Endodermal cell (in vitro differentiated cells): ENCODE results near the gene KCTD11. TPM values are rescaled to one million over a fixed set of nuclear protein-coding genes. Genes with fewer than 3 reads are reported as not detected.

Experiments
- DNase-seq: peaks from one replicate; pipeline ENCODE4 v3.0.0-alpha.2; 2017
- H3K27ac ChIP-seq: 2 replicates; pipeline ENCODE4 v1.5.1; 2013; ENCODE audit warnings: mild to moderate bottlenecking, low read depth, low read length, moderate library complexity
- H3K27me3 ChIP-seq: 2 replicates; pipeline ENCODE4 v1.6.1; 2013; ENCODE audit warnings: mild to moderate bottlenecking, low read length, moderate library complexity; ENCODE audit not compliant: insufficient read depth, control insufficient read depth, poor library complexity, severe bottlenecking
- H3K36me3 ChIP-seq: 2 replicates; pipeline ENCODE4 v1.7.0; 2013; ENCODE audit warnings: mild to moderate bottlenecking, low read length, moderate library complexity; ENCODE audit not compliant: control insufficient read depth, insufficient read depth
- H3K4me1 ChIP-seq: one replicate; pipeline ENCODE4 v1.7.0; 2013; ENCODE audit warnings: low read length; ENCODE audit not compliant: control insufficient read depth, insufficient read depth
- H3K4me3 ChIP-seq: 2 replicates; pipeline ENCODE4 v1.5.1; 2013; ENCODE audit warnings: mild to moderate bottlenecking, low read length, moderate library complexity
- H3K9ac ChIP-seq: 2 replicates; pipeline ENCODE4 v1.6.1; 2013; ENCODE audit warnings: mild to moderate bottlenecking, low read length, moderate library complexity; ENCODE audit not compliant: poor library complexity, severe bottlenecking; ENCODE audit errors: extremely low read depth
- H3K9me3 ChIP-seq: 2 replicates; pipeline ENCODE4 v1.6.1; 2013; ENCODE audit warnings: mild to moderate bottlenecking, low read length, moderate library complexity; ENCODE audit not compliant: control insufficient read depth
- H3K27ac Mint-ChIP-seq: 2 replicates; pipeline ENCODE4 v1.8.0; 2020; ENCODE audit warnings: mixed read lengths
- H3K27me3 Mint-ChIP-seq: 2 replicates; pipeline ENCODE4 v1.8.0; 2021; ENCODE audit warnings: mild to moderate bottlenecking, mixed read lengths; ENCODE audit not compliant: insufficient read depth
- H3K36me3 Mint-ChIP-seq: 2 replicates; pipeline ENCODE4 v1.8.0; 2020; ENCODE audit warnings: low read depth, mixed read lengths
- H3K4me1 Mint-ChIP-seq: 2 replicates; pipeline ENCODE4 v1.8.0; 2020; ENCODE audit warnings: mixed read lengths
- H3K4me3 Mint-ChIP-seq: 2 replicates; pipeline ENCODE4 v1.8.0; 2020; ENCODE audit warnings: mild to moderate bottlenecking, moderate library complexity, mixed read lengths
- H3K9me3 Mint-ChIP-seq: 2 replicates; pipeline ENCODE4 v1.8.0; 2020; ENCODE audit warnings: mild to moderate bottlenecking, mixed read lengths
- CTCF ChIP-seq: fragments of 200-600 bp; sonication (generic); conservative IDR thresholded peaks from 2 replicates; pipeline ENCODE4 v1.5.0; 2021; ENCODE audit warnings: antibody characterized with exemption, mild to moderate bottlenecking
- WGBS, 2 experiments: methylation state at CpG; one replicate each; pipeline versions ENCODE4 v1.1.5 to v1.1.7; 2013; ENCODE audit warnings: missing lambda C conversion rate in 2 of 2, mixed read lengths in 1 of 2; ENCODE audit not compliant: insufficient coverage in 1 of 2, insufficient read length in 1 of 2; 5-methylcytosine and 5-hydroxymethylcytosine counted together
- total RNA-seq, 2 donors: library from RNA; stranded (reverse); fragmentation: NEBNext Ultra II Directional in 1 of 2; extraction: Animal tissue kit (Norgen Biotek cat#: 25700) in 1 of 2; gene quantifications; 2 replicates in 1 of 2; 3 replicates in 1 of 2; pipeline ENCODE4 v1.2.1, GENCODE V29; 2021

KCTD11 gene
- total RNA-seq, 2 donors from 2014 or later, result 7.1 to 8.4 TPM

- Histone ChIP-seq H3K9me3 (no peaks in the 10 kb centered on the region), H3K27ac (no peak overlapping the region), H3K4me1 (peaks cover 5% of the 10 kb centered on the region), H3K27me3 (no peaks in the 10 kb centered on the region), H3K9ac (no peak overlapping the region), H3K36me3 (peaks cover 49% of the 10 kb centered on the region), H3K4me3 (peak overlapping the region; percentile 99)
- no peak for TF ChIP-seq CTCF
- peak overlapping the region; percentile 26 for H3K27ac Mint-ChIP-seq
- H3K4me1 Mint-ChIP-seq, result peaks cover 30% of the 10 kb centered on the region
- no peak overlapping the region for H3K4me3 Mint-ChIP-seq
- peaks cover 51% of the 10 kb centered on the region for H3K36me3 Mint-ChIP-seq
- no peaks in the 10 kb centered on the region for H3K9me3 Mint-ChIP-seq
- DNase-seq, result no peak
- 92 to 96% methylated on average over 5 to 7 of the region's 7 CpGs for WGBS, 2 experiments
- no peaks in the 10 kb centered on the region for H3K27me3 Mint-ChIP-seq
Measured at GRCh38 chr17:7311110-7311705, 40.8 kb upstream of the KCTD11 start.

- DNase-seq, result no peak
- no peak overlapping the region for H3K9ac ChIP-seq
- Mint-ChIP-seq H3K27ac (peak overlapping the region; percentile 67), H3K4me1 (peaks cover 28% of the 10 kb centered on the region), H3K27me3 (no peaks in the 10 kb centered on the region), H3K9me3 (no peaks in the 10 kb centered on the region), H3K36me3 (peaks cover 56% of the 10 kb centered on the region), H3K4me3 (no peak overlapping the region)
- H3K36me3 ChIP-seq, result peaks cover 56% of the 10 kb centered on the region
- no peak for TF ChIP-seq CTCF
- no peak overlapping the region for H3K4me3 ChIP-seq
- H3K4me1 ChIP-seq, result peaks cover 5% of the 10 kb centered on the region
- H3K27ac ChIP-seq, result no peak overlapping the region
- 80 to 98% methylated on average over 2 to 7 of the region's 7 CpGs for WGBS, 2 experiments
- no peaks in the 10 kb centered on the region for H3K9me3 ChIP-seq
- H3K27me3 ChIP-seq, result no peaks in the 10 kb centered on the region
Measured at GRCh38 chr17:7312432-7313087, 39.4 kb upstream of the KCTD11 start.

- H3K4me1 Mint-ChIP-seq, result peaks cover 28% of the 10 kb centered on the region
- Histone ChIP-seq H3K36me3 (peaks cover 60% of the 10 kb centered on the region), H3K27ac (no peak overlapping the region), H3K4me1 (peaks cover 5% of the 10 kb centered on the region), H3K9ac (no peak overlapping the region), H3K9me3 (no peaks in the 10 kb centered on the region), H3K27me3 (no peaks in the 10 kb centered on the region), H3K4me3 (no peak overlapping the region)
- H3K4me3 Mint-ChIP-seq, result peak overlapping the region; percentile 72
- peak; percentile 84 for DNase-seq
- no peaks in the 10 kb centered on the region for H3K9me3 Mint-ChIP-seq
- H3K27me3 Mint-ChIP-seq, result no peaks in the 10 kb centered on the region
- peak; percentile 57 for TF ChIP-seq CTCF
- H3K36me3 Mint-ChIP-seq, result peaks cover 62% of the 10 kb centered on the region
- 88 to 96% methylated on average over 6 to 7 of the region's 7 CpGs for WGBS, 2 experiments
- peak overlapping the region; percentile 67 for H3K27ac Mint-ChIP-seq
Measured at GRCh38 chr17:7313088-7313889, 38.7 kb upstream of the KCTD11 start.
